Stimulated activated naive CD8-positive, alpha-beta T cell treated with anti-CD3 and anti-CD28 coated beads, Interleukin-15, Interleukin-2, amounts not matched to agents 100 U/mL and 50 U/mL, for 24 hours (primary cell): ENCODE measurements around the gene GDPGP1.
"Not testable (repeated sequence)": the region's sequence is repeated elsewhere in the genome, so short reads cannot be mapped to it uniquely, and the experiment has no call there.

Source experiments
- ATAC-seq: fragments of 150-1000 bp; cut with Tn5 transposase; one replicate; pipeline ENCODE4 v1.10.0; 2021
- DNase-seq: peaks from one replicate; pipeline ENCODE4 v3.0.0; 2021

The GDPGP1 gene

GRCh38 chr15:90234096-90234988 lies at the start of gene GDPGP1:
Gene GDPGP1, plus strand, starts transcription at chr15:90234209. Its CDS starts 6,700 bp downstream, at chr15:90240909.
- DNase-seq (no peak), ATAC-seq (no peak)

GRCh38 chr15:90184786-90185704 lies 49.0 kb upstream of the GDPGP1 start:
- DNase-seq: peak; percentile 63
- ATAC-seq: peak; percentile 71

GRCh38 chr15:90187257-90187868 lies 46.6 kb upstream of the GDPGP1 start:
- DNase-seq: no peak
- no peak for ATAC-seq

GRCh38 chr15:90188065-90188464 lies 45.9 kb upstream of the GDPGP1 start:
- ATAC-seq, DNase-seq: not testable (repeated sequence)

GRCh38 chr15:90188914-90189748 lies 44.9 kb upstream of the GDPGP1 start:
- ATAC-seq (no peak), DNase-seq (no peak)

GRCh38 chr15:90189781-90190467 lies 44.1 kb upstream of the GDPGP1 start:
- ATAC-seq (no peak), DNase-seq (no peak)

GRCh38 chr15:90190606-90191343 lies 43.2 kb upstream of the GDPGP1 start:
- no peak for DNase-seq
- ATAC-seq: no peak

- ATAC-seq (no peak), DNase-seq (no peak)
Measured at GRCh38 chr15:90191344-90191687, 42.7 kb upstream of the GDPGP1 start.

GRCh38 chr15:90191794-90192509 lies 42.1 kb upstream of the GDPGP1 start:
- ATAC-seq (peak; percentile 60), DNase-seq (peak; percentile 49)

GRCh38 chr15:90192961-90193786 lies 40.8 kb upstream of the GDPGP1 start:
- DNase-seq: no peak
- ATAC-seq: no peak

GRCh38 chr15:90194655-90195054 lies 39.4 kb upstream of the GDPGP1 start:
- no peak for ATAC-seq

GRCh38 chr15:90200534-90201129 lies 33.4 kb upstream of the GDPGP1 start:
- DNase-seq: no peak
- peak; percentile 42 for ATAC-seq

More at GRCh38 chr15:90194655-90195054, 39.4 kb upstream of the GDPGP1 start:
- DNase-seq: no peak

GRCh38 chr15:90201130-90201943 lies 32.7 kb upstream of the GDPGP1 start, which contains the start of gene SEMA4B:
Gene SEMA4B, plus strand, starts transcription at chr15:90201330. Its CDS starts 249 bp downstream, at chr15:90201579.
- ATAC-seq: peak; percentile 92

GRCh38 chr15:90201944-90202375 lies 32.0 kb upstream of the GDPGP1 start:
- DNase-seq: no peak
- ATAC-seq: no peak

More at GRCh38 chr15:90201130-90201943, 32.7 kb upstream of the GDPGP1 start, which contains the start of gene SEMA4B:
- peak; percentile 80 for DNase-seq

GRCh38 chr15:90202929-90203328 lies 31.1 kb upstream of the GDPGP1 start:
- no peak for DNase-seq
- no peak for ATAC-seq

GRCh38 chr15:90203473-90203872 lies 30.5 kb upstream of the GDPGP1 start:
- DNase-seq: no peak

GRCh38 chr15:90203922-90204321 lies 30.1 kb upstream of the GDPGP1 start:
- DNase-seq: no peak
- ATAC-seq: no peak

More at GRCh38 chr15:90203473-90203872, 30.5 kb upstream of the GDPGP1 start:
- no peak for ATAC-seq
